ENCODE measurements around the gene KRT79.

KRT79 gene

GRCh38 chr12:52817699-52818238, 16.3 kb downstream of the KRT79 start:
- no peak for DNase-seq

- no peak for DNase-seq
Observed at GRCh38 chr12:52817003-52817698, 17.0 kb downstream of the KRT79 start.

GRCh38 chr12:52815676-52816588, 18.2 kb downstream of the KRT79 start:
- no peak for DNase-seq

- DNase-seq: no peak
Observed at GRCh38 chr12:52815161-52815560, 18.9 kb downstream of the KRT79 start.

GRCh38 chr12:52814710-52815155, 19.4 kb downstream of the KRT79 start:
- no peak for DNase-seq

GRCh38 chr12:52813885-52814709, 20.0 kb downstream of the KRT79 start, which contains the start of gene KRT4:
KRT4 (minus strand) TSS chr12:52814116; CDS start chr12:52814058, 58 bp downstream.
- DNase-seq: no peak

GRCh38 chr12:52813203-52813819, 20.8 kb downstream of the KRT79 start:
- no peak for DNase-seq

- DNase-seq: no peak
Observed at GRCh38 chr12:52812749-52813148, 21.4 kb downstream of the KRT79 start.

- no peak for DNase-seq
Observed at GRCh38 chr12:52812073-52812400, 22.1 kb downstream of the KRT79 start.

- no peak for DNase-seq
Observed at GRCh38 chr12:52811191-52812072, 22.7 kb downstream of the KRT79 start.

GRCh38 chr12:52810554-52810953, 23.6 kb downstream of the KRT79 start:
- no peak for DNase-seq

- DNase-seq: no peak
Observed at GRCh38 chr12:52809166-52809565, 24.9 kb downstream of the KRT79 start.

- no peak for DNase-seq
Observed at GRCh38 chr12:52808573-52809160, 25.4 kb downstream of the KRT79 start.

- DNase-seq: no peak
Observed at GRCh38 chr12:52807544-52808470, 26.3 kb downstream of the KRT79 start.

- DNase-seq: no peak
Observed at GRCh38 chr12:52806821-52807543, 27.1 kb downstream of the KRT79 start.

- DNase-seq: no peak
Observed at GRCh38 chr12:52806169-52806811, 27.8 kb downstream of the KRT79 start.

- DNase-seq: no peak
Observed at GRCh38 chr12:52805739-52806138, 28.4 kb downstream of the KRT79 start.

GRCh38 chr12:52805000-52805399, 29.1 kb downstream of the KRT79 start:
- DNase-seq: no peak

GRCh38 chr12:52802442-52802841, 31.7 kb downstream of the KRT79 start:
- DNase-seq: no peak

All from cortex of kidney (tissue), 1 donor.